ENCODE measurements around the gene GDPD5. TPM values are rescaled to one million over a fixed set of nuclear protein-coding genes. Genes with fewer than 3 reads are reported as not detected.

Gene GDPD5
- total RNA-seq, 1 experiment from 2014 or later = 4.0 TPM

- no peak for DNase-seq (ENCODE audit: low spot score)
Observed at GRCh38 chr11:75402002-75402773, 123.6 kb downstream of the GDPD5 start.

DNA sequence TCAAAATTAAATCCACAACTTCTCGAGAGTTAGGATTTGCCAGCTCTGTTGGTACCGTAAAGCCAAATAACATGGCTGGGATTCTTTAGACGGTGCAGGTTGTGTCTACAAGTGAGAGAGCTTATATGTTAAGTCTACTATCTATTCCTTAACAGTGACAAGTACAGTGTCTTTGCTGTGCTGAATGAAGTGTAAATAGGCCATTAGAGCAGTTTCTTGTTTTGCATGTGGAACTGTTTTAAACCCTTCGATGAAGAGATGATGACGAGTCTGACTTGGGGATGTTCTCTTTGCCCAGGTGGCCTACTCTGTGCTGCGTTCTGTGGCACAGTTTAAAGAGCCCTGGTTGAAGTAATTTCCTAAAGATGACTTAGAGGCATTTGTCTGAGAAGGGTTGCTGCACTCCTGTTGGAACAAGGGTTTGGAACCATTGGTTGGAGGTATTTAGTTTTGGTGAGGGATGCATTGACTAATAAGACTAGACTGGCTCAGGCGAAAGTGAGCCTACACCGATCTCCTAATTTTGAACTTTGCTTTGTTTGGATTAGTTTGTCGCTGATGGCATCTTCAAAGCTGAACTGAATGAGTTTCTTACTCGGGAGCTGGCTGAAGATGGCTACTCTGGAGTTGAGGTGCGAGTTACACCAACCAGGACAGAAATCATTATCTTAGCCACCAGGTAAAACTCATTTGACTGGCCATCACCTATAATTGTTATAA is 125.4 kb downstream of the GDPD5 start:
- peak; percentile 69 for DNase-seq (ENCODE audit: low spot score)

GRCh38 chr11:75399344-75400145 is 126.2 kb downstream of the GDPD5 start, which contains the start of gene RPS3:
TSS of gene RPS3 (plus strand) at chr11:75399518. CDS start at chr11:75399548, 30 bp downstream.
- DNase-seq (ENCODE audit: low spot score) = peak; percentile 97

DNA sequence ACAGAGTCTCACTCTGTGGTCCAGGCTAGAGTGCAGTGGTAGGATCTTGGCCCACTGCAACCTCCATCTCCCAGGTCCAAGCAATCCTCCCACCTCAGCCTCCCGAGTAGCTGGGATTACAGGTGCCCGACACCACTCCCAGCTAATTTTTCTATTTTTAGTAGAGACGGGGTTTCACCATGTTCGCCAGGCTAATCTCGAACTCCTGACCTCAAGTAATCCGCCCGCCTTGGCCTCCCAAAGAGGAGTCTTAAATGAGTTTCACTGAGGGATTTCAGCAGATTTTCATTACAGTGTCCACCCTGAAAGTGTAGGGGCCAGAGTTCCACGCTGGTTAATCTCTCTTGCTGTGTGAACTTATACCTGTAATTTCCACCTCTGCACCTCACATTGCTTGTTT is 126.8 kb downstream of the GDPD5 start:
- no peak for DNase-seq (ENCODE audit: low spot score)

GRCh38 chr11:75394085-75394840 is 131.5 kb downstream of the GDPD5 start:
- no peak for DNase-seq (ENCODE audit: low spot score)

GRCh38 chr11:75389925-75390324 is 135.8 kb downstream of the GDPD5 start:
- DNase-seq (ENCODE audit: low spot score) = no peak

- no peak for DNase-seq (ENCODE audit: low spot score)
Observed at GRCh38 chr11:75389276-75389605, 136.5 kb downstream of the GDPD5 start.

GRCh38 chr11:75388386-75389275 is 137.1 kb downstream of the GDPD5 start:
- DNase-seq (ENCODE audit: low spot score) = peak; percentile 93

GRCh38 chr11:75387736-75388294 is 137.9 kb downstream of the GDPD5 start:
- DNase-seq (ENCODE audit: low spot score) = no peak

GRCh38 chr11:75386942-75387630 is 138.7 kb downstream of the GDPD5 start:
- DNase-seq (ENCODE audit: low spot score) = no peak

Small RNAs within 50 kb of the gene (small RNA-seq; reads per million reads assigned to genes)
- not detected for gene SNORD15A
- 189 reads per million, percentile 98 among the genes with 10 or more reads in this experiment for gene SNORD15B

Other genes with a start within 250 kb of the GDPD5 start
- gene ARRB1, start 174.3 kb downstream of the GDPD5 start, total RNA-seq (2014; rRNA removed; shearing (Covaris generic)) = 28.6 and 33.5 TPM in 2 replicates
- gene RPS3, start 126.4 kb downstream of the GDPD5 start, total RNA-seq (2014; rRNA removed; shearing (Covaris generic)) = 2,617 and 2,815 TPM in 2 replicates
- 20.5 and 23.5 TPM in 2 replicates for gene KLHL35, start 92.7 kb downstream of the GDPD5 start, total RNA-seq (2014; rRNA removed; shearing (Covaris generic))
- gene SERPINH1, start 36.3 kb upstream of the GDPD5 start, total RNA-seq (2014; rRNA removed; shearing (Covaris generic)) = 138 and 141 TPM in 2 replicates
- not detected in 2 replicates for gene MAP6, start 143.1 kb upstream of the GDPD5 start, total RNA-seq (2014; rRNA removed; shearing (Covaris generic))
- gene MOGAT2, start 191.9 kb upstream of the GDPD5 start, total RNA-seq (2014; rRNA removed; shearing (Covaris generic)) = not detected in 2 replicates
- gene DGAT2, start 242.8 kb upstream of the GDPD5 start, total RNA-seq (2014; rRNA removed; shearing (Covaris generic)) = 16.0 and 18.3 TPM in 2 replicates

All from HT-29 (cell line).